Vagina (tissue), 2 donors: Measurements from ENCODE around the gene PIP5KL1.

ENCODE experiments used
- CTCF ChIP-seq, 3 experiments: fragments of 450-650 bp in 2 of 3; fragments of 200-600 bp in 1 of 3; sonication (generic) in 1 of 3; IDR thresholded peaks; one replicate each; pipeline ENCODE4 v1.5.1; 2017 to 2019; ENCODE audit warnings: antibody characterized with exemption in 3 of 3, mild to moderate bottlenecking in 2 of 3, moderate library complexity in 2 of 3
- POLR2A ChIP-seq, 2 donors: fragments of 450-650 bp; IDR thresholded peaks; one replicate each; pipeline ENCODE4 v1.6.1; 2017; ENCODE audit warnings: antibody characterized with exemption in 2 of 2, mild to moderate bottlenecking in 2 of 2, moderate library complexity in 2 of 2

DNA sequence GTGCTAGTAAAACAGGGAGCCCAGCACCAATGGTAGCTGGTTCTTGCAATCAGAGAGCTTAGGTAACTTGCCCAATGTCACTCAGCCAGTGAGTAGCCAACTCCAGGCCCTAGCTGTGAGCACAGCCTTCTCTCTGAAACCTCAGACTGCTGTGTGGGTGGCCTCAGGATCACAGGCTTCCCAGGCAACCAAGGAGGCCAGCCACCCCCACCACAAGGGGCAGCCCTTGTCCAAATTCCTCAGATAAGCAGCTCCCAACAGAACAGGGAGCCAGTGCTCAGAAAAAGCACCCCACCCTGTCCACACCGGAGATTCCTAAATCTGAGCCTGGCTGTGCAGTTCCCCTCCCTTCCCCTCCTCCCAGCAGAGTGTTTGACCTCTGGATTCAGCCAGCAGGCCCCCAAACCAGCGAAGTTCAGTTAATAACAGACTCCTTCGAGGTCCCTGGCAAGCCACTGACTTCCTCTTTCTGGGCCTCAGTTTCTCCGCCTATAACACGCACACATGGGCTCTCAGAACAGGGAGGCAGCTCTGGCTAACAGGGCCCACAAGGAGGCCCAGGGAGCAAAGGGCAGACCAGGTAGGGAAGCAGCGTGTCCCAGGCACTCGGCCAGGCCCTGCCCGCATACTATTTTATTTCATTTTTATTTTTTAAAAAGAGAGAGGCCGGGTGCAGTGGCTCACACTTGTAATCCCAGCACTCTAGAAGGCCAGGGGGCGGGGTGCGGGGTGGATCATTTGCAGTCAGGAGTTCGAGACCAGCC lies 47.5 kb upstream of the PIP5KL1 start:
- TF ChIP-seq CTCF (IDR thresholded peaks at IDR 0.05) = no peak
- no peak for TF ChIP-seq POLR2A (IDR thresholded peaks at IDR 0.05)
